SU-DHL-6 (cell line): ENCODE results near the gene SEMA5A.

Experiments used
- H2AFZ ChIP-seq: fragments of 200-600 bp; sonication (generic); 2 replicates; pipeline ENCODE4 v1.6.1; 2014; ENCODE audit warnings: low read depth, mild to moderate bottlenecking, moderate library complexity, mixed read lengths, antibody characterized with exemption, low read length; ENCODE audit not compliant: severe bottlenecking
- H3F3A ChIP-seq: fragments of 200-600 bp; shearing (Covaris generic); 2 replicates; pipeline ENCODE4 v1.6.0; 2016; ENCODE audit warnings: antibody characterized with exemption, mild to moderate bottlenecking; ENCODE audit not compliant: insufficient read depth
- H3K27ac ChIP-seq: fragments of 200-600 bp; sonication (generic); 2 replicates; pipeline ENCODE4 v1.5.1; 2016; ENCODE audit warnings: low read depth, mild to moderate bottlenecking, low read length, moderate library complexity, mixed read lengths
- H3K27me3 ChIP-seq: fragments of 200-600 bp; sonication (generic), shearing (Covaris generic); 2 replicates; pipeline ENCODE4 v1.6.0; 2014; ENCODE audit warnings: mild to moderate bottlenecking, low read length
- H3K36me3 ChIP-seq: fragments of 200-600 bp; sonication (generic); 2 replicates; pipeline ENCODE4 v1.6.1; 2014; ENCODE audit warnings: mild to moderate bottlenecking, low read length, mixed read lengths
- H3K4me2 ChIP-seq: fragments of 300-600, 200-600 bp; shearing (Covaris generic), sonication (generic); 2 replicates; pipeline ENCODE4 v1.6.0; 2014; ENCODE audit warnings: low read length, low read depth, mild to moderate bottlenecking; ENCODE audit not compliant: poor library complexity, severe bottlenecking
- H3K4me3 ChIP-seq: fragments of 200-600 bp; sonication (generic); 2 replicates; pipeline ENCODE4 v1.5.1; 2014; ENCODE audit warnings: antibody characterized with exemption, low read length, mild to moderate bottlenecking, mixed read lengths; ENCODE audit not compliant: insufficient read depth, poor library complexity, severe bottlenecking
- H3K79me2 ChIP-seq: fragments of 200-600 bp; sonication (generic); 2 replicates; pipeline ENCODE4 v1.6.1; 2014; ENCODE audit warnings: mild to moderate bottlenecking, low read length, moderate library complexity; ENCODE audit not compliant: insufficient read depth
- H3K9ac ChIP-seq: fragments of 200-600 bp; sonication (generic); 2 replicates; pipeline ENCODE4 v1.7.0; 2014; ENCODE audit warnings: mild to moderate bottlenecking, low read length
- H3K9me2 ChIP-seq: fragments of 200-600 bp; sonication (generic); replicated peaks from 2 replicates; pipeline ENCODE4 v1.6.1; 2014; ENCODE audit warnings: low read length; ENCODE audit not compliant: insufficient read depth
- H3K9me3 ChIP-seq: fragments of 200-600 bp; sonication (generic); 2 replicates; pipeline ENCODE4 v1.6.1; 2014; ENCODE audit warnings: low read length, mixed read lengths; ENCODE audit not compliant: insufficient read depth
- H4K20me1 ChIP-seq: fragments of 200-600 bp; sonication (generic); 2 replicates; pipeline ENCODE4 v1.6.1; 2014; ENCODE audit warnings: low read depth, mild to moderate bottlenecking, antibody characterized with exemption, low read length, moderate library complexity, mixed read lengths
- CTCF ChIP-seq: fragments of 200-600 bp; sonication (generic); IDR thresholded peaks from one replicate; pipeline ENCODE4 v1.5.1; 2017; ENCODE audit warnings: antibody characterized with exemption, mild to moderate bottlenecking, low read length, moderate library complexity; ENCODE audit not compliant: insufficient read depth, poor library complexity, severe bottlenecking
- EZH2phosphoT487 ChIP-seq: fragments of 200-600 bp; sonication (generic), shearing (Covaris generic); conservative IDR thresholded peaks from 2 replicates; pipeline ENCODE4 v1.6.1; 2018; ENCODE audit warnings: mild to moderate bottlenecking, antibody characterized with exemption, low read length, moderate library complexity, mixed read lengths

SEMA5A gene

GRCh38 chr5:9045946-9046345, 499.9 kb downstream of the SEMA5A start:
- no peak overlapping the region for H3K4me3 ChIP-seq

GRCh38 chr5:9042241-9042640, 503.6 kb downstream of the SEMA5A start:
- no peaks in the 10 kb centered on the region for H3K79me2 ChIP-seq
- no peaks in the 10 kb centered on the region for H3F3A ChIP-seq

More at GRCh38 chr5:9045946-9046345, 499.9 kb downstream of the SEMA5A start:
- H3K79me2 ChIP-seq, result no peaks in the 10 kb centered on the region
- no peak overlapping the region for H2AFZ ChIP-seq
- H3K36me3 ChIP-seq, result no peaks in the 10 kb centered on the region
- H4K20me1 ChIP-seq, result no peaks in the 10 kb centered on the region
- no peaks in the 10 kb centered on the region for H3K9me2 ChIP-seq
- H3K27ac ChIP-seq, result no peak overlapping the region
- no peak overlapping the region for H3K9ac ChIP-seq
- no peaks in the 10 kb centered on the region for H3K27me3 ChIP-seq
- no peaks in the 10 kb centered on the region for H3K9me3 ChIP-seq
- H3F3A ChIP-seq, result no peaks in the 10 kb centered on the region
- TF ChIP-seq CTCF (no peak), EZH2phosphoT487 (no peak)
- no peak overlapping the region for H3K4me2 ChIP-seq

GRCh38 chr5:9040475-9040874, 505.4 kb downstream of the SEMA5A start:
- no peaks in the 10 kb centered on the region for H3K27me3 ChIP-seq
- H3K9ac ChIP-seq, result no peak overlapping the region
- H3K79me2 ChIP-seq, result no peaks in the 10 kb centered on the region
- TF ChIP-seq EZH2phosphoT487 (no peak), CTCF (no peak)
- no peaks in the 10 kb centered on the region for H3F3A ChIP-seq
- no peaks in the 10 kb centered on the region for H3K36me3 ChIP-seq
- no peaks in the 10 kb centered on the region for H4K20me1 ChIP-seq
- no peaks in the 10 kb centered on the region; the same call in 1 of the 2 replicates for H3K9me2 ChIP-seq
- no peak overlapping the region for H3K4me2 ChIP-seq
- H3K9me3 ChIP-seq, result no peaks in the 10 kb centered on the region
- no peak overlapping the region for H3K4me3 ChIP-seq
- no peak overlapping the region for H2AFZ ChIP-seq
- no peak overlapping the region for H3K27ac ChIP-seq

More at GRCh38 chr5:9042241-9042640, 503.6 kb downstream of the SEMA5A start:
- Histone ChIP-seq H3K27me3 (no peaks in the 10 kb centered on the region), H3K4me2 (no peak overlapping the region), H4K20me1 (no peaks in the 10 kb centered on the region), H3K27ac (no peak overlapping the region), H3K9me3 (no peaks in the 10 kb centered on the region), H3K9ac (no peak overlapping the region), H3K4me3 (no peak overlapping the region), H3K36me3 (no peaks in the 10 kb centered on the region), H3K9me2 (no peaks in the 10 kb centered on the region; the same call in 1 of the 2 replicates), H2AFZ (no peak overlapping the region)
- TF ChIP-seq CTCF (no peak), EZH2phosphoT487 (no peak)
